HG02943 (cell line): ENCODE measurements around the gene BAZ2A.
"Not testable (repeated sequence)": the region's sequence is repeated elsewhere in the genome, so short reads cannot be mapped to it uniquely, and the experiment has no call there.

Source experiments
- ATAC-seq: cut with Tn5 transposase; IDR thresholded peaks from one replicate; pipeline ENCODE4 v1.9.1; 2021; ENCODE audit warnings: mild to moderate bottlenecking, low read depth, moderate library complexity; ENCODE audit not compliant: unreplicated experiment

The BAZ2A gene

DNA sequence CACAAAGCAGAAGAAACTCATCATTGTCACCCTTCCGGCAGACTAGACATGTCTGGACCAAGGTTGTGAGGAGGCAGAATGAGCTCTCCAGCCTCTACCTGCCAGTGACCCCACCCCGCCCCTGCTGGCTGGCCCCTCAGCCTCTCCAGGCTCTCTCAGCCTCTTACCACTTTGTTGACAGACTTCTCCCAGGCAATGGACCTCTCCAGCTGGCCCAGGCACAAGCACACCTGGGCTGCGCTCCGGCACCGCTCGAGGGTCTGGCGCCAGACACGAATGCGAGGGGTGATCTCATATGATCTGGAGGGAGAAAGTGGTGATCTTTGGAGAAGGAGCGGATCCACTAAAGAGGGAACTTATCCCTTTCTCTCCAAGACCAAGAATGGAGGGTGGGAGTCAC, 30.3 kb downstream of the BAZ2A start:
- ATAC-seq: no peak

DNA sequence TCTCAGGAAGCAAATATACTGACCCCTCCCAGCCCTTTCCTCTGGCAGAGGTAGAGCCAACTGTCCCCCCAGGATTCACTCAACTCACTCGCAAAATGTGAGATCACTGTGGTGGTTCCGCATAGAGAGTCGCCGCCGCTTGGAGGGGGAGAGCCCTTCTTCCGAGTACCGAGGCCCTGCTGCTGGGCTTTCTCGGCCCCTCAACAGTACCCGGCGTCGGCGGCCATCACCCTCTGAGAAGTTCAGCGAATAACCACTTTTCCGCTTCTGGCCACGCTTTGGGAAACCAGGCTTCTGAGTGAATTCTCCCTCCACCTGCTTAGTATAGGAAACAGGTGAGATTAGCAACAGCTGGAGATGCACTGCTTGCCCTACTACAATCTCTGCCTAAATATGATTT, 31.1 kb downstream of the BAZ2A start:
- no peak for ATAC-seq

DNA sequence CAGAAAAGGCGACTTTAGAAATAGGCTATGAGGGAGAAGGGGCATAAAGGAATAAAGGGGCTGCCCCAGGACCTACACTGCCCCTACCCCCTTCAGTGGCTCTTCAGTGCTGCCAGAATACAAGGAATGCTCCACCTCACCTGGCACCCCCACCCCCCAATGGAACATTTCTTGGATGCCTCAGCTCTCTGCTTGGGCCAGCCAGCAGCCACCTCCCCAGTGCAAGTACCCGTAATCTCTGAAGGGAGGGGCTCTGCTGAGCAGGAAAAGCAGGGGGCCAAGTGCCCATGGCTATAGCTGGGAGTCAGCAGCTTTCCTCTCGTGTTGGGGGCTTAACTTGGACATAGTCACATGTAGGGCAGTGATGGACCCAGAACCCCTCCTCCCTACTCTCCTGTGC, 33.3 kb downstream of the BAZ2A start:
- no peak for ATAC-seq

DNA sequence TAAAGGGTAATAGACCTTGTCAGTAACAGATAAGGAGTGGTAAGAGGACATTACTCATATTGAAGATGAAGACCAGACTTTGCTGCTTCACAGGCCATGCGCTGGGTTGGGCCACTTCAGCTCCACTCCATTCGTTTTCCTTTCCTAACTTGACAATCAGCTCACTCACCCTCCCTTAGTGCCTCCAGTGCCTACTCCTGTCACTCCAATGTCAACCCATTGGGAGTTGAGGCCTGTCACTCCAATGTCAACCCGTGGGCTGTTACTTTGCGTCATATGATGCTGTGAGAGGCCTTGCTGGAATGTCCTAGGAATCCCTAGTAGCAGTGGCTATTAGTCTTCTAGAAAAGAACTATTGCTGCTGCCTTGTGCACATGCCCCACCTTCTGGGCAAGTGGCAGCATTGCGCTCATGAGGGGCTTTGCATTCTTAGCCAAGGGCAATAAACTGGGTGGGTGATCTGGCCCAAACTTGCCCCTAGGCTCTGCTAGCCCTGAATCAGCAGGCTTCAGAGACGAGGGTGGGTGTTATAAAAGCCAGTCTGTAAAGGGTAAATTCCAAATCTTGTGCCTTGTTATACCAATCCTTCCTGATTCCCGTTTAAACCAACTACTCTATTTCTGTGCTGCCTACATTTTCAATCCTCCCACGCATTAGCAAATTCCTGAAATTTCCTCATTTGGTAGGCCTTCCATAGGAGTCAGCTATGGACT, 36.1 kb downstream of the BAZ2A start:
- no peak for ATAC-seq

DNA sequence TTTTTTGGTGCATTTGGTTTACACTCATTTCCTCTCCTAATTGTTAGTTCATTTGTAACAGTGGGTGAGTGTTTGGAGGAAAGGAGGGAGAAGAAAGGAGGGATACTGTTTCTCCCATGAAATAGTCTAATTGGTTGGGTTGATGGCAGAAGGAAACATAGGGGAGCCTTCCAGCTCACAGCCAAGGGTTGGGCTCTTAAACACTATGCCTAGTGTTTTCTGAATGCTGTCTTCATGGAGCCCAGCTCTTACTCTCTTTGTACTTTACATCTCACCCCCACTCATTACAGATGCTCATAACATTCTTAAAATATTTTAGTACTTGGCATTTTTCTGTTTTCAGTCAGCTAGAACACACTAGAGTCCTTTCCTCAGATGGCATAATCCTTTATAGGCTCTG, 38.2 kb downstream of the BAZ2A start:
- no peak for ATAC-seq

DNA sequence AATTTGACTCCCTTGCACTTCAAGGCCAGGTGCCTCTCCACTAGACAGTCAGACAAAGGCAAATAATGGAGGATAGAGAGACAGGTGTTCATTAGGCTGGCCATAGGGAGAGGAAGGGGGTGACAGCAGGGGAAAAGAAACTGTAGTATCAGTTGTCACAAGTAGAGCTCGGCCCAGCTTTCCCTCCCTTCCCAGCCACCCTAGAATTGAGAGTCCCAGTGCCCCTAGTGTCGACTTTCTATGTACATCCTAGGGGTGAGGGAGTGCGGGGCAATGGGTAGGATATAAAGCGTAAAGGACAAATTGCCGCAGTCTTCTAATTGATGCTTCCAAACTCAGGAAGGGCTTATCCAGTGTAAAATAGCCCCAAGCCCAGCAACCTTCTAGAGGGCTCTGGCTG, 39.0 kb downstream of the BAZ2A start:
- no peak for ATAC-seq

DNA sequence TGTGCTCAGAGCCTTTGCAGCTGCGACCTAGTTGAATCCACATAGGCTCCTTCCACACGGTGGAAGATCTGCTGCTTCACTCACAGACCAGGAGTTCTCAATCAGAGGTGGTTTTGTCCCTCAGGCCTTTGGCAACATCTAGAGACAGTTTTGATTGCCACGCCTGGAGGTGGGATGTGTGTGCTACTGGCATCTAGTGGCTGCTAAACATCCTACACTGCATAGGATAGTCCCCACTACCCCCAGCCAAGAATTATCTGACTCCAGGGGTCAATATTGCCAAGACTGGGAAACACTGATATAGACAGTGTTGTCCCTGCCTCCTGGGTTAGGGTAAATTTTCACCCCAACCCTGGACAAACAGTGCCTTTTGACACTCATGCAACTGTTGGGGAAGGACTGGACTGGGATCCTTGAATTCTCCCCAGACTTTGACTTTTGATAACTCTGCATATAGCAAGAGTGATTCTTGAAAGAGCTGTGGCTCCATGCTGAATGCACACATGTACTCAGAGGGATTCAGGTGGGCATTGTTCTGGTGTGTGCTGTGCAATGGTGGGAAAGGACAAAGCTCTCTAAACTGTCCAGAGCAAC, 39.8 kb downstream of the BAZ2A start:
- no peak for ATAC-seq

DNA sequence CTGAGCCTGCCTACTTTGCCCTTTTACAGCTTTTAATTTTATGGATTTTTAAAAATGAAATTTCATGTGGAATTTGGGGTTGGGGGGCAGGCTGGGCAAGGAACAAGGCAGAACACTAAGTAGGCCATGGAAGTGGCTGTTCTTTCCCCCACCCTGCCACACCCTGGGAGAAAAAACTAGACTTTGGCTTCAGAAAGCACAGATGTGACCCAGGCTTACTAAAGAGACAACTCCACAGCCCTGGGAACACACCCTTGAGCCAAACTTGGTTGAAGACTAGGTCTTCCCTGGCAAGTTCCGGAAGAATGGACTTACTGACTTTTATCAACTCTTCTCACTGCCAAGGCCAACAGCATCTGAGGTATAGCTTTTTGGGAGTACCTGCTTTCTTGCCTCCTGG, 40.3 kb downstream of the BAZ2A start:
- no peak for ATAC-seq

DNA sequence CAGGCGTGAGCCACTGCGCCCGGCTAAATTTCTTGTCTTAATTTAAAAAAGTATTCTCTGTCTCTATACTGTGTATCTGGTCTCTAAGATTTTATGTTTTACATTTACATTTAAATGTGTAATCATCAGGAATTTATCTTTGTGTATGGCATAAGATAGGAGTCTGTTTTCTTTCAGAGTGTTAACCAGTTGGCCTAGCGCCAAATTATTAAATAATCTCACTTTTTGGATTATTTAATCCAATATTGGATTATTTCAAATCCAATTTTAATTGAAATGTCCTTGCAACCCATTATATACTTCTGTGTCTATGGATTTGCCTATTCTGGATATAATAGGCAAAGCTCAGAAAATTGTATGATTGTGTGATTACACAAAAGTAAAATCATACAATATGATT, 45.0 kb downstream of the BAZ2A start:
- ATAC-seq: no peak

DNA sequence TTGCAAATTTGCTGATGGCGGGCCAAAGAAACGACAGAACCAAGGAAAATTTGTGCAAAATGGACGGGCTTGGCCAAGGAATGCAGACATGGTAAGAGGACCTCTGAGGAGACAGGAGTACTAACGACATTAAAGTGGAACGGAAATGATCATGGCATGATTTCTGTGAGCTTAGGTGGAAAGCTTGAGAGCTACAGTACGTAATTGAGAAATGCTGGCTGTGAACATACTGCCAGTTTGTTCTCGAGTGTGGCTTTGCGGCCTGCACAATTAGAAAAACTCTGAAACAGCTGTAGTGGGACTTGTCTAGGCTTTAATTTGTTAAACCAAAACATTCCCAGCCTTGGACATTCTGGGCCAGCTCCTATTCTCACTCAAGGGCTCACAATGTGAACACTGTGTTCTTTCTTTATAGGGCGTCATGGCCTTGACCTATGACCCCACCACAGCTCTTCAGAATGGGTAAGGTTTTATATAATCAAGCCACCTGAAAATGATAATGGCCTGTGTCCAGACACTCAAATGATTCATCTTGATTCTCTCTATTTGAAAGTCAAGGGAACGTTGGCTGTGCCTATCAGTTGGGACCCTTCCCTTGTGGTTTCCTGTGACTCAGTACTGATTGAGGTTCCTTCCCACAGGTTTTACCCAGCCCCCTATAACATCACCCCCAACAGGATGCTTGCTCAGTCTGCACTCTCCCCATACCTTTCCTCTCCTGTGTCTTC, 48.5 kb downstream of the BAZ2A start:
- no peak for ATAC-seq

DNA sequence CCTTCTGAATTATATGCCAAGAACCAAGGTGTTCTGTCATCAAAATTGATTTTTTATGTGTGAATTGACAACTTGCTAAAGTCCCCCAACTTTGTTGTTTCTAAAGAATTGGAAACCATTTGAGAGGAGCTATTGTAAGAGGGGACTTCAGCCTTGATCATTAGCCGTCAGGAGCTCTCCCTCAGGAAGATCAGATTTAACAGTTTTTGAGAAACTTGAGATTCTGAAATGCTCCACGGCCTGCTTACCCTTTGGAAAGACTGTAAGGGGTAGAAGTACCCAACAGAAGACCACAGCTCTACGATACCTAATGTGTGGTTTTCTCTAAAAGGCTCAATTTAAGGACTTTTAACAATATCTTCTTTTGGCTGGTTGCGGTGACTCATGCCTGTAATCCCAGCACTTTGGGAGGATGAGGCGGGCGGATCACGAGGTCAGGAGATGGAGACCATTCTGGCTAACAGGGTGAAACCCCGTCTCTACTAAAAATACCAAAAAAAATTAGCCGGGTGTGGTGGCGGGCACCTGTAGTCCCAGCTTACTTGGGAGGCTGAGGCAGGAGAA, 51.1 kb downstream of the BAZ2A start:
- ATAC-seq: no peak

DNA sequence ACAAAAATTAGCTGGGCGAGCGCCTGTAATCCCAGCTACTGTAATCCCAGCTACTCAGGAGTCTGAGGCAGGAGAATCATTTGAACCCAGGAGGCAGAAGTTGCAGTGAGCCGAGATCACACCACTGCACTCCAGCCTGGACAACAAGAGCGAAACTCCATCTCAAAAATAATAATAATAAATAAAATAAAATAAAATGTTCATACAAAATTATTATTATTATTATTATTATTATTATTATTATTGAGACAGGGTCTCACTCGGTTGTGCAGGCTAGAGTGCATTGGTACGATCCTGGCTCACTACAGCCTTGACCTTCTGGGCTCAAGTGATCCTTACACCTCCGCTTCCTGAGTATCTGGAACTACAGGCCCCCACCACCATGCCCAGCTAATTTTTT, 52.9 kb downstream of the BAZ2A start:
- not testable (repeated sequence) for ATAC-seq

DNA sequence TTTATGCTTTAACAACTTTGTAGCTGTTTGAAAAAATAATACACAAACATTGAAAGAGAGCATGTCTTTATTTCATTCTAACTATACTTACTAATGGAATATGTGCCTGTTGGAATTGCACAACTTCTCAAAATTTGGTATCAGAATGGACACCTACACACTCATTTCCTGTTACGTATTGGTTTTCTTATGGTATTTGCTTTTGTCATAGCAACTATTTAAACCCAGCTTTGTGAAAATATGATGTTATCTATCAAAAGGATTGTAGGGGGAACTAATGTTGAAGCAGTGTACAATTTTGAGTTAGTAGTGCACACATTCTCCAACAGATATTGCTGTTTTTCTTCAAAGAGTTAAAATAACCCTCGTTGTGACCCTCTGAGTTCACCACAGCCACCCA, 55.9 kb downstream of the BAZ2A start:
- no peak for ATAC-seq

DNA sequence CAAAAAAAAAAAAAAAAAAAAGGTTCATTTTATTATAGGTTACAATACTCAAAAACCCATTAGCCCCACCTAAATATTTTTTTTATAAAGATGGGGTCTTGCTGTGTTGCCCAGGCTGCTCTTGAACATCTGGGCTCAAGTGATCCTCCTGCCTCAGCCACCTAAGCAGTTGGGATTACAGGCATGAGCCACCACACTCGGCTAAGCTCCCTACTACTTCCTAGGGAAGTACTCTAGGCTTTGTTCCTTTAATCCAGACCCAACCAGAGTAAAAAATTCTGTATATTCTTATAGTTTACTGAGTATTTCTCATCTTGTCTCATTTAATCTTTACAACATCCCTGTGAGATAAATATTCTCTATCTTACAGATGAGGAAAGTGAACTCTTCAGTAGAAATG, 57.8 kb downstream of the BAZ2A start:
- ATAC-seq: no peak

DNA sequence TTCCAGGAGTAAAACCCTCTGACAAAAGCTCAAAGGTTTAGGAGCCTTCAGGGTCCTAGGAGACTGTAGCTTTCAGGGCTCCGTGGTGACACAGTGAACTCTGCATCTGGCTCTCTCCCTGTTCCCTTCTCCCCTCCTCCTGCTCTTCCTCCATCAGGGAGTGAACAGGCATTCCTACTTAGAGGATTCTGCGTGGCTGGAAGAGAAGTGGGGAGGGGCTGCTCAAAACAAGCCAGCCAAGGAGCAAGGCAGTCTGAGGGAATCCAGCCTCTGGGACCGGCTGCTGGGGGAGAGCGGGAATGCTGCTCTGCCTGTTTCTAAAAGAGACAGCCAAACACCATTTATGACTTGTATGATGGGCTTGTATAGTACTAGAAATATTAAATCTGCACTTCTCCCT, 59.0 kb downstream of the BAZ2A start:
- ATAC-seq: no peak

DNA sequence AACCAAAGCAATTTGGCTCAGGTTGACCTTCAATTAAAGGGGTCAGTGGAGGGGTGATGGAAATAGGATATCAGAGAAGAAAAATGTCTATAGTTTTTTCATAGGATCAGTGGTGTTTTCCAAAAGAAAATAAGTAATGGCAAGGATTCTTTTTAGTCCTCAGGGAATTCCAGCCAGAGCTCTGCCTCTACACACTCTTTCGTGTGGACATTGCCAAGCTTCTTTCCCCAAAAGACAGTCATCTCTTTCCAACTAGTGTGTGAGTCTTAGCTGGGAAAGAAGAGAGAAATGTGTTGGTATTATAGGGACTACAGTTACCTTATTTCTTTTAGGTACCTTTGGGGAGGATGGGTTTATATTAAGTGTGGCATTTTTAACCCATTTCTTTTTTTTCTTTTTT, 62.0 kb downstream of the BAZ2A start:
- no peak for ATAC-seq

DNA sequence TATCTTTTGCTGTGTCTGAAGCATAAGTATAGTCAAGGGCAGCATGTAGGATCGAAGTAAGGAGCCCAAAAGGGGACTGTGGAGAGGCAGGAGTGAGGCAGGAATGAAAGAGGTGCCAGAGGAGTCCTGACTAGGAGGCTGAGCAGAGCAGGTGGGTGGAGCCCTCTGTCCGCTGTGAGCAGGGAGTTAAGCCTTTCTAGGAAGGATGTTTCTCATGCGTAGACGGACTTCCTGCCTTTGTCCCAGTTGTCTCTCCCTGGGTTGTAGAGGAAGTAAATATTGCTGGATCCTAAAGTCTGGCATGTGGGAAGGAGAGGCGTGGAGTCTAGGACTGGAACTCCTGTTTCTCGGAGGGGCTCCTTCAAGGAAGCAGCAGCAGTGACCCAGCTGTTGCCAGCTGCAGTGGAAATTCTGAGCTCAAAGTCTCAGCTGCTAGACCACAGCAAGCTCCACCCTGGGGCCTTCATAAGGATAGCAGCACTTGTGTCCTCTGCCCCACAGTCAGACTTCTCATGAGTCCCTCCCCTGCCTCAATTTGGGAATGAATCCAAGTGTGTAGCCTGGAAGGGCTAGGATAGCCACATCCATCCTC, 64.5 kb downstream of the BAZ2A start:
- no peak for ATAC-seq

DNA sequence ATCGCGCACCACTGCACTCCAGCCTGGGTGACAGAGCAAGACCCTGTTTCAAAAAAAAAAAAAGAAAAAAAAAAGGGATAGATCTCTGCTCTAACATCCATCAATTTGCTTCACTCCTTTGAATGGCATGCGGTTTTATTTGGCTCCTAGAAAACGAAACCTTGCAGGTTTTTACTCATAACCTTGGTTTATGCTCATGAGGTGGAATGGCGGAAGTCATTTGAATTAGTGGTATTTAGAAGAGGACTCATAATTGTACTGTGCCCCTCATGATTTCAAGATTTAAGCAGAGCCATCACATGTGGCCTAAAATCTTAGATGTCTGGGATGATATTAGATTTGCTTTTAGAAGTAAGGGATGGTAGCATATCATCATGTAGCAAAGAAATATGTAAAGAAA, 79.1 kb downstream of the BAZ2A start:
- ATAC-seq: no peak

DNA sequence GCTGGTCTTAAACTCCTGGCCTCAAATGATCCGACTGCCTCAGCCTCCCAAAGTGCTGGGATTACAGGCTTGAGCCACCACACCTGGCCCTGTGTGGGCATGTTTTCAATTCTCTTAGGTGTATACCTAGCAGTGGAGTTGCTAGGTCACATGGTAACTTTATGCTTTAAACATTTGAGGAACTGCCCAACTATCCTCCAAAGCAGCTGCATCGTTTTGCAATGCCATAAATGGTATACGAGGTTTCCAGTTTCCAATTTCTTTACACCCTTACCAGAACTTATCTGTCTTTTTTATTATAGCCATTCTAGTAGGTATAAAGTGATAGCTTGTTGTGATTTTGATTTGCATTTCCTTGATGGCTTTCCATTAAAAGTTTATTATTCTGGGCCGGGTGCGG, 83.4 kb downstream of the BAZ2A start:
- ATAC-seq: no peak
